GM12878 (cell line): Measurements from ENCODE around the gene KANK4. TPM values are rescaled to one million over a fixed set of nuclear protein-coding genes. Genes with fewer than 3 reads are reported as not detected.

Source experiments
- ATAC-seq: fragments of 200-7000 bp; cut with Tn5 transposase; 3 replicates; pipeline ENCODE4 v1.9.1; 2020; ENCODE audit warnings: mild to moderate bottlenecking, moderate library complexity
- BruUV-seq: library from RNA; stranded (reverse); fragments of 400-500 nt; replicated peaks from 2 replicates; lab custom pipeline; 2021; lab: Mats Ljungman, UMichigan
- CTCF ChIA-PET: fragments of 300-600 bp; sonication (Branson Sonifier 250); formaldehyde crosslinking; extraction: SDS; loops from one replicate; lab custom pipeline; 2021; ENCODE audit warnings: inconsistent platforms; lab: Yijun Ruan, JAX
- POLR2A ChIA-PET: fragments of 350-600 bp; formaldehyde crosslinking; extraction: SDS; loops from one replicate; lab custom pipeline; 2021; ENCODE audit warnings: inconsistent platforms; lab: Charles Lee
- RAD21 ChIA-PET: fragments of 300-600 bp; sonication (Branson Sonifier 250); formaldehyde crosslinking; loops from one replicate; lab custom pipeline; 2023; ENCODE audit warnings: antibody characterized with exemption; ENCODE audit not compliant: unreplicated experiment; lab: Charles Lee
- SMC1A ChIA-PET: fragments of 300-600 bp; sonication (Branson Sonifier 250); formaldehyde crosslinking; loops from one replicate; lab custom pipeline; 2023; ENCODE audit not compliant: unreplicated experiment, uncharacterized antibody; lab: Charles Lee
- DNase-seq: peaks from one replicate; pipeline ENCODE4 v3.0.0-alpha.2; 2011; ENCODE audit warnings: low read depth, low spot score
- FAIRE-seq: peaks from 3 replicates; lab custom pipeline; 2011; peaks lifted over from hg19 to GRCh38; lab: Jason Lieb, UNC
- H2AFZ ChIP-seq: 2 replicates; pipeline ENCODE4 v1.6.0; 2011; ENCODE audit warnings: low read depth, low read length, control low read depth; ENCODE audit not compliant: control insufficient read depth
- H3K27ac ChIP-seq: 2 replicates; pipeline ENCODE4 v1.5.1; 2011; ENCODE audit warnings: control low read depth; ENCODE audit not compliant: control insufficient read depth, insufficient read depth
- H3K27me3 ChIP-seq, 2 experiments: replicated peaks in 1 of 2; 2 replicates each; pipeline versions ENCODE4 v1.6.0 to v1.6.1; 2011; ENCODE audit warnings: low read length in 1 of 2; ENCODE audit not compliant: control insufficient read depth in 2 of 2, insufficient read depth in 2 of 2
- H3K36me3 ChIP-seq, 2 experiments: 2 replicates each; pipeline ENCODE4 v1.5.1; 2011; ENCODE audit warnings: low read length in 1 of 2; ENCODE audit not compliant: control insufficient read depth in 2 of 2, insufficient read depth in 2 of 2
- H3K4me1 ChIP-seq: 2 replicates; pipeline ENCODE4 v1.6.1; 2011; ENCODE audit warnings: mild to moderate bottlenecking, low read length, moderate library complexity, mixed read lengths; ENCODE audit not compliant: control insufficient read depth, insufficient read depth
- H3K4me2 ChIP-seq: 2 replicates; pipeline ENCODE4 v1.6.0; 2011; ENCODE audit warnings: control low read depth; ENCODE audit not compliant: control insufficient read depth, insufficient read depth
- H3K4me3 ChIP-seq: fragments of 200-600 bp; sonication (generic); 2 replicates; pipeline ENCODE4 v1.5.1; 2016
- H3K79me2 ChIP-seq: 2 replicates; pipeline ENCODE4 v1.6.0; 2011; ENCODE audit warnings: low read length; ENCODE audit not compliant: control insufficient read depth, insufficient read depth
- H3K9ac ChIP-seq: 2 replicates; pipeline ENCODE4 v1.8.0; 2011; ENCODE audit warnings: low read length, control low read depth, mixed read lengths; ENCODE audit not compliant: control insufficient read depth, insufficient read depth
- H3K9me3 ChIP-seq: replicated peaks from 3 replicates; pipeline ENCODE4 v1.5.1; 2011; ENCODE audit warnings: mild to moderate bottlenecking, low read length; ENCODE audit not compliant: control insufficient read depth, insufficient read depth
- H4K20me1 ChIP-seq: 2 replicates; pipeline ENCODE4 v1.6.0; 2011; ENCODE audit not compliant: control insufficient read depth, insufficient read depth
- CBX5 ChIP-seq: sonication (generic); IDR thresholded peaks from 2 replicates; pipeline ENCODE4 v1.6.1; 2016; ENCODE audit warnings: low read depth, moderate library complexity, mild to moderate bottlenecking, inconsistent platforms
- CHD4 ChIP-seq: fragments of 200-600 bp; sonication (generic); IDR thresholded peaks from 2 replicates; pipeline ENCODE4 v1.6.1; 2016; ENCODE audit warnings: mild to moderate bottlenecking
- DPF2 ChIP-seq: fragments of 450-650 bp; IDR thresholded peaks from 2 replicates; pipeline ENCODE4 v1.6.1; 2017; ENCODE audit warnings: mild to moderate bottlenecking
- EZH2 ChIP-seq: IDR thresholded peaks from 2 replicates; pipeline ENCODE4 v1.6.1; 2012; ENCODE audit warnings: low read depth, mild to moderate bottlenecking, control low read depth, inconsistent platforms, low read length, borderline replicate concordance; ENCODE audit not compliant: control insufficient read depth
- HDAC6 ChIP-seq: fragments of 200-600 bp; sonication (generic); IDR thresholded peaks from one replicate; pipeline ENCODE4 v1.8.0; 2017; ENCODE audit warnings: antibody characterized with exemption; ENCODE audit not compliant: unreplicated experiment
- POLR2A ChIP-seq: IDR thresholded peaks from 2 replicates; pipeline ENCODE4 v1.6.1; 2011; ENCODE audit warnings: low read depth, mild to moderate bottlenecking, low read length
- RFX5 ChIP-seq: IDR thresholded peaks from 2 replicates; pipeline ENCODE4 v1.6.1; 2011; ENCODE audit warnings: low read depth, low read length, improper control_type of control experiment
- SIX5 ChIP-seq: IDR thresholded peaks from 2 replicates; pipeline ENCODE4 v1.6.1; 2011; ENCODE audit warnings: mild to moderate bottlenecking, low read depth, low read length, moderate library complexity; ENCODE audit not compliant: severe bottlenecking
- SMAD5 ChIP-seq: IDR thresholded peaks from 2 replicates; pipeline ENCODE4 v1.6.1; 2016; ENCODE audit warnings: antibody characterized with exemption, low read depth
- TCF12 ChIP-seq: IDR thresholded peaks from 2 replicates; pipeline ENCODE4 v1.6.1; 2011; ENCODE audit warnings: low read depth, mild to moderate bottlenecking, low read length
- ZNF622 ChIP-seq: fragments of 450-650 bp; IDR thresholded peaks from 2 replicates; pipeline ENCODE4 v1.6.1; 2017; ENCODE audit warnings: mild to moderate bottlenecking, inconsistent platforms
- WGBS: methylation state at CpG from one replicate; pipeline ENCODE4 v1.1.6; 2016; ENCODE audit warnings: low lambda C conversion rate; ENCODE audit not compliant: insufficient replicate concordance, insufficient coverage; ENCODE audit errors: missing lambda C conversion rate; 5-methylcytosine and 5-hydroxymethylcytosine counted together
- in situ Hi-C: fragments of 300-500 bp; cut with MboI; formaldehyde crosslinking; loops from 9 replicates; pipeline ENCODE4 v1.14.3; 2018; ENCODE audit warnings: mixed read lengths
- intact Hi-C: fragments of 100-400 bp; cut with micrococcal nuclease; formaldehyde crosslinking; loops from one replicate; pipeline ENCODE4 v1.14.2; 2022; ENCODE audit not compliant: unreplicated experiment
- polyA plus RNA-seq, 11 experiments: library from polyadenylated mRNA; depleted of rRNA in 4 of 11; unstranded in 6 of 11; stranded (reverse) in 5 of 11; fragments of >200 nt; fragmentation: Nextera tagmentation in 4 of 11; fragmentation: Illumina TruSeq in 1 of 11; extraction: Ambion mirVana in 4 of 11; extraction: Trizol in 1 of 11; gene quantifications; 1 replicate in 1 of 11; 2 replicates in 10 of 11; pipeline versions ENCODE4 v1.2.1 to v1.2.3, GENCODE V29; 2011 to 2016; ENCODE audit warnings: inconsistent platforms in 2 of 11, missing spikeins in 2 of 11, low read depth in 1 of 11
- total RNA-seq, 4 experiments: library from RNA; depleted of rRNA in 3 of 4; stranded (reverse); fragments of >200 nt in 3 of 4; fragmentation: Illumina TruSeq in 1 of 4; extraction: Trizol in 1 of 4; gene quantifications; 2 replicates each; pipeline versions ENCODE4 v1.2.1 to v1.2.3, GENCODE V29; 2013 to 2021
- TF ChIP-seq, protein P1 (sequence below): fragments of 150-350 bp; IDR thresholded peaks from 2 replicates; pipeline ENCODE4 v1.6.1; 2014; ENCODE audit warnings: mild to moderate bottlenecking, low read depth, low read length
- TF ChIP-seq, protein P2 (sequence below): fragments of 450-650 bp; IDR thresholded peaks from 2 replicates; pipeline ENCODE4 v1.6.1; 2018; ENCODE audit warnings: mild to moderate bottlenecking, low read depth, moderate library complexity; ENCODE audit not compliant: partially characterized antibody

Gene KANK4
- total and polyA plus RNA-seq, 10 of the 15 experiments (the other 5 are each of a cell fraction or from before 2014, with no cell fraction given): not detected

DNA sequence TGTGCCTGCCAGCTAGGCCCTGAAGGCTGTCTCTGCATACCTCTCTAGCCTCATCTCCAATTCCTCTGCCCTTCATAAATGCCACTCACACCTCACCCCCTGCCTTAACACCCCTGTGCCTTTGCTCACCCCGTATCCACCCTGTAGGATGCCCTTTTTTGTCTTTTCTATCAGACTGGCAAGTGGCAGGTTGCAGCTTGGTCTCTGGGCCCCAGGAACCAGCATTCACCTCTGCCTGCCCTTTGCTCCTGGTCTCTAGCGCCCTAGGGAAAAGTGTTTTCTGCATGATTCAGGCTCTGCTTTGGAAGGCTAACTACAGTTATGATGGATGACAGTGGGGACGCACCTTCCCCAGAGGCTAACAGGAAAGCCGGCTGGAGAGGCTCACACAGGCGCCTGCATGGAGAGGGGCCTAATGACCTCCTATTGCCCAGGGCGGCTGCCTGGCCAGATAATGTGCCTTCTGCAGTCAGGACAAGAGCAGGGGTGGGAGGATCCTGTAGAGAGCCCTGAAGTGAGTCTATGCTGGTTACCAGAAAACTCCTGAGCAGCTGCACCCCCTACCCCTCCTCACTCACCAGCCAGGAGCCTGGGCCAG lies 11.2 kb downstream of the KANK4 start:
- H2AFZ ChIP-seq: no peak overlapping the region
- 31% methylated on average over 6 of the region's 6 CpGs for WGBS

More for the DNA sequence above, 11.2 kb downstream of the KANK4 start:
- RAD21 ChIA-PET: no interaction called here
- TF ChIP-seq ZNF622 (no peak), SMAD5 (no peak), POLR2A (no peak), SIX5 (no peak), RFX5 (no peak), HDAC6 (no peak), TCF12 (no peak), CHD4 (no peak), EZH2 (no peak), CBX5 (no peak), DPF2 (no peak)
- TF ChIP-seq, protein P1, sequence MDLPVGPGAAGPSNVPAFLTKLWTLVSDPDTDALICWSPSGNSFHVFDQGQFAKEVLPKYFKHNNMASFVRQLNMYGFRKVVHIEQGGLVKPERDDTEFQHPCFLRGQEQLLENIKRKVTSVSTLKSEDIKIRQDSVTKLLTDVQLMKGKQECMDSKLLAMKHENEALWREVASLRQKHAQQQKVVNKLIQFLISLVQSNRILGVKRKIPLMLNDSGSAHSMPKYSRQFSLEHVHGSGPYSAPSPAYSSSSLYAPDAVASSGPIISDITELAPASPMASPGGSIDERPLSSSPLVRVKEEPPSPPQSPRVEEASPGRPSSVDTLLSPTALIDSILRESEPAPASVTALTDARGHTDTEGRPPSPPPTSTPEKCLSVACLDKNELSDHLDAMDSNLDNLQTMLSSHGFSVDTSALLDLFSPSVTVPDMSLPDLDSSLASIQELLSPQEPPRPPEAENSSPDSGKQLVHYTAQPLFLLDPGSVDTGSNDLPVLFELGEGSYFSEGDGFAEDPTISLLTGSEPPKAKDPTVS: no peak
- TF ChIP-seq, protein P2, sequence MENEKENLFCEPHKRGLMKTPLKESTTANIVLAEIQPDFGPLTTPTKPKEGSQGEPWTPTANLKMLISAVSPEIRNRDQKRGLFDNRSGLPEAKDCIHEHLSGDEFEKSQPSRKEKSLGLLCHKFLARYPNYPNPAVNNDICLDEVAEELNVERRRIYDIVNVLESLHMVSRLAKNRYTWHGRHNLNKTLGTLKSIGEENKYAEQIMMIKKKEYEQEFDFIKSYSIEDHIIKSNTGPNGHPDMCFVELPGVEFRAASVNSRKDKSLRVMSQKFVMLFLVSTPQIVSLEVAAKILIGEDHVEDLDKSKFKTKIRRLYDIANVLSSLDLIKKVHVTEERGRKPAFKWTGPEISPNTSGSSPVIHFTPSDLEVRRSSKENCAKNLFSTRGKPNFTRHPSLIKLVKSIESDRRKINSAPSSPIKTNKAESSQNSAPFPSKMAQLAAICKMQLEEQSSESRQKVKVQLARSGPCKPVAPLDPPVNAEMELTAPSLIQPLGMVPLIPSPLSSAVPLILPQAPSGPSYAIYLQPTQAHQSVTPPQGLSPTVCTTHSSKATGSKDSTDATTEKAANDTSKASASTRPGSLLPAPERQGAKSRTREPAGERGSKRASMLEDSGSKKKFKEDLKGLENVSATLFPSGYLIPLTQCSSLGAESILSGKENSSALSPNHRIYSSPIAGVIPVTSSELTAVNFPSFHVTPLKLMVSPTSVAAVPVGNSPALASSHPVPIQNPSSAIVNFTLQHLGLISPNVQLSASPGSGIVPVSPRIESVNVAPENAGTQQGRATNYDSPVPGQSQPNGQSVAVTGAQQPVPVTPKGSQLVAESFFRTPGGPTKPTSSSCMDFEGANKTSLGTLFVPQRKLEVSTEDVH: no peak
- Histone ChIP-seq H3K27ac (no peak overlapping the region), H3K9ac (no peak overlapping the region), H3K4me3 (no peak overlapping the region), H3K36me3 (no peaks in the 10 kb centered on the region), H3K9me3 (no peaks in the 10 kb centered on the region), H4K20me1 (no peaks in the 10 kb centered on the region), H3K79me2 (no peaks in the 10 kb centered on the region), H3K4me1 (no peaks in the 10 kb centered on the region), H3K27me3 (peaks cover 0 to 2% of the 10 kb centered on the region in 2 experiments; a peak in 3 of 4 replicates), H3K4me2 (no peak overlapping the region)
- no peak for FAIRE-seq
- in situ Hi-C loops: no loop called here
- no peak for ATAC-seq
- no TSS peak for BruUV-seq
- intact Hi-C loops: no loop called here
- CTCF ChIA-PET: no interaction called here
- POLR2A ChIA-PET: no interaction called here
- SMC1A ChIA-PET: no interaction called here
- no peak for DNase-seq
